Measurements from ENCODE around the gene SNRK. TPM values are rescaled to one million over a fixed set of nuclear protein-coding genes. Genes with fewer than 3 reads are reported as not detected.
"Not testable (repeated sequence)": the region's sequence is repeated elsewhere in the genome, so short reads cannot be mapped to it uniquely, and the experiment has no call there.

Gene SNRK
- total and polyA plus RNA-seq, 5 experiments from 2014 or later: 71.1 to 225 (median 97.5) TPM

DNA sequence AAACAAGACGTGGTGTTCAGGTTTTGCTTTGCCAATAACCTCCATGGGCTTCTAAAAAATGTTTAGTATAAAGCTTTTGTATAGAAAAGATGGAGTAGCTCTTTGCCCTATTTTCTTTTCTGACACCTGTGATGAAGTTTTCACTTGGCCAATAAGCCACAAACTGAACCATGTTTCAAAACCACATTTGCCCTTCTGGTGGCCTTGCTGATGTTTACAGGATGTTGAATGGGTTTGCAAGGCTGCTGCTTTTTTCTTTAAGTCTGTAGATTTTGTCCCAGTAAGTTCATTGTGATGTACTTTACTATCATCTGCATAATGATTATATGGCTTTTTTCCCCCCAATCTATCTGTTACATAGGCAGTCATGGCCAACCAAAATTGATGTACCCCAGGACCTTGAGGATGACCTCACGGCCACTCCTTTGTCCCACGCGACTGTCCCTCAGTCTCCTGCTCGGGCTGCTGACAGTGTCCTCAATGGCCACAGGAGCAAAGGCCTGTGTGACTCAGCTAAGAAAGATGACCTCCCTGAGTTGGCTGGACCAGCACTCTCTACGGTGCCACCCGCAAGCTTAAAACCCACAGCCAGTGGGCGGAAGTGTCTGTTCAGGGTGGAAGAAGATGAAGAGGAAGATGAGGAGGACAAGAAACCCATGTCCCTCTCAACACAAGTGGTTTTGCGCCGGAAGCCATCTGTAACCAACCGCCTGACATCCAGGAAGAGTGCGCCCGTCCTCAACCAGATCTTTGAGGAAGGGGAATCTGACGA lies 60.8 kb downstream of the SNRK start:
- peaks cover 35 to 94% (median 82%) of the 10 kb centered on the region in 3 donors for H3K36me3 Mint-ChIP-seq
- H3K4me3 Mint-ChIP-seq: peak overlapping the region; percentile 56 to 86 (median 76)
- peak overlapping the region; percentile 93 to 99 (median 98) for H3K27ac Mint-ChIP-seq
- POLR2A ChIA-PET: interaction anchor here (0.5 to 10.8 kb wide), 30 partner anchors 8 to 184 kb away, joined by 3 to 127 read pairs (median 7); partner anchors contain the start of gene SNRK
- H3K9me3 Mint-ChIP-seq: peaks cover 10 to 12% (median 11%) of the 10 kb centered on the region in 9 donors
- peak in 9 of 10 donors; percentile 20 to 91 (median 80) for DNase-seq
- ATAC-seq: peak; percentile 69 to 81
- no peaks in the 10 kb centered on the region for H3K27me3 Mint-ChIP-seq
- H3K4me1 Mint-ChIP-seq: peaks cover 31 to 90% (median 89%) of the 10 kb centered on the region in 4 donors

DNA sequence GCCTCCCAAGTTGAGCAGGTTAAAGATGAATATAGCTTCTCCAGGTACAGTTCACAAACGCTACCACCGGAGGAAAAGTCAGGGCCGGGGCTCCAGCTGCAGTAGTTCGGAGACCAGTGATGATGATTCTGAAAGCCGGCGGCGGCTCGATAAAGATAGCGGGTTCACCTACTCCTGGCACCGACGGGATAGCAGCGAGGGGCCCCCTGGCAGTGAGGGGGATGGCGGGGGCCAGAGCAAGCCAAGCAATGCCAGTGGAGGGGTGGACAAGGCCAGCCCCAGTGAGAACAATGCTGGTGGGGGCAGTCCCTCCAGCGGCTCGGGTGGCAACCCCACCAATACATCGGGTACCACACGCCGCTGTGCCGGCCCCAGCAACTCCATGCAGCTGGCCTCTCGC lies 61.4 kb downstream of the SNRK start:
- H3K27me3 Mint-ChIP-seq: no peaks in the 10 kb centered on the region
- POLR2A ChIA-PET: interaction anchor here (0.7 to 10.8 kb wide), 22 partner anchors 9 to 185 kb away, joined by 3 to 127 read pairs (median 12); partner anchors contain the start of gene SNRK
- peaks cover 14 to 18% (median 17%) of the 10 kb centered on the region in 9 donors for H3K9me3 Mint-ChIP-seq
- no peak for DNase-seq
- peak overlapping the region; percentile 93 to 99 (median 98) for H3K27ac Mint-ChIP-seq
- peaks cover 26 to 84% (median 83%) of the 10 kb centered on the region in 4 donors for H3K4me1 Mint-ChIP-seq
- H3K4me3 Mint-ChIP-seq: peak overlapping the region; percentile 56 to 86 (median 78)
- ATAC-seq: no peak
- H3K36me3 Mint-ChIP-seq: peaks cover 35 to 94% (median 82%) of the 10 kb centered on the region in 3 donors

DNA sequence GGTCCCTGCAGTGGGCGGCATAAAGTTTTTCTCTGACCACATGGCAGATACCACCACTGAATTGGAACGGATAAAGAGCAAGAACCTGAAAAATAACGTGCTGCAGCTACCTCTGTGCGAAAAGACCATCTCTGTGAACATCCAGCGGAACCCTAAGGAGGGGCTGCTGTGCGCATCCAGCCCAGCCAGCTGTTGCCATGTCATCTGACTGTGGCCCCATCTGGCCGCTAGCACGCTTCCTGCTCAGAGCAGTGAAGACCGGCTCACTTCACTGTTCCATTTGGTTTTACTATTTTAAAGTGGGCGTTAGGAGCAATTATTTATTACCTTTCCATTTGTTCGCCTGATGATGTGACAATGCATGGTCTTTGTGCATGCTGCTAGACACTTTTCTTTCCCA lies 62.0 kb downstream of the SNRK start:
- no peak for DNase-seq
- H3K9me3 Mint-ChIP-seq: peaks cover 16 to 24% (median 20%) of the 10 kb centered on the region in 9 donors
- no peaks in the 10 kb centered on the region for H3K27me3 Mint-ChIP-seq
- peak overlapping the region; percentile 38 to 82 (median 74) for H3K4me3 Mint-ChIP-seq
- H3K4me1 Mint-ChIP-seq: peaks cover 26 to 78% (median 77%) of the 10 kb centered on the region in 4 donors
- ATAC-seq: no peak
- peak overlapping the region; percentile 92 to 99 (median 97) for H3K27ac Mint-ChIP-seq
- POLR2A ChIA-PET: interaction anchor here (0.9 to 10.8 kb wide), 15 partner anchors 9 to 186 kb away, joined by 3 to 127 read pairs (median 15); partner anchors contain the start of gene SNRK
- peaks cover 36 to 91% (median 80%) of the 10 kb centered on the region in 3 donors for H3K36me3 Mint-ChIP-seq

DNA sequence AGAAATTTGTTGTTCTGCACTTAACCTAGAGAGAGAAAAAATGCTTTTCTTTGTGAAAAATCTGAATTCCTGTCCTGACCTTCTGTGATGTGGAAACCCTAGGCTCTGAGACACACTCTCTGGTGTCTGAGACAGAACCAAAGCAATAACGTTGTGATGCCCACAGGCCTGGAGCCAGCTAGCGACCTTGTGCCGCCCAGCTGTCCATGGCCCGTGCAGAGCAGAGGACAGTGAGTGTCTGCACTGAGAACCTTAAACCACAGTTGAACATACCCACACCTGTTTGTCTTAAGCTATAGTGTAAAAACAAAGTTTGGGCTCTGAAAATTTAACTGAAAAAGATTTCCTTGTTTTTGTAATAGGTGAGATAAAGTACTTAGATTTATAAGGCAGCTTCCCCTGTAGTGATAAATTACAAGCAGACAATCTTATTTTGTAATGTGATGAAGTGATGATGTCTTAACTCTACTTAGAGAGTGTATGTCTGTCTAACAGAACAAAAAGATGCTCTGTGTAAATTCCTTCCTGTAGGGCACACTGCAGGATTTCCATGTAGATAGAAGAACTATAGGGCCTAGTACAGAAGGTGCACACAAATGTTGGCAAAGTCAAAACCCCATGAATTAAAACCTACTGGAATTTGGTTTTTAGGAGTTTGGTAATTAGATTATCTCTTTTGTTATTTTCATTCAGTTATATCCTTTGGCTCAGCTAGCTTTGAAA lies 62.7 kb downstream of the SNRK start:
- POLR2A ChIA-PET: interaction anchor here (0.8 to 10.8 kb wide), 11 partner anchors 14 to 187 kb away, joined by 3 to 127 read pairs (median 16); partner anchors contain the start of gene SNRK
- Mint-ChIP-seq H3K4me1 (peaks cover 26 to 71% (median 71%) of the 10 kb centered on the region in 4 donors), H3K27me3 (no peaks in the 10 kb centered on the region), H3K36me3 (peaks cover 41 to 91% (median 80%) of the 10 kb centered on the region in 3 donors), H3K27ac (peak overlapping the region; percentile 92 to 99 (median 97)), H3K4me3 (peak overlapping the region; percentile 38 to 82 (median 74)), H3K9me3 (peaks cover 16 to 30% (median 26%) of the 10 kb centered on the region in 9 donors)
- DNase-seq: no peak
- ATAC-seq: peak; percentile 6 to 12

DNA sequence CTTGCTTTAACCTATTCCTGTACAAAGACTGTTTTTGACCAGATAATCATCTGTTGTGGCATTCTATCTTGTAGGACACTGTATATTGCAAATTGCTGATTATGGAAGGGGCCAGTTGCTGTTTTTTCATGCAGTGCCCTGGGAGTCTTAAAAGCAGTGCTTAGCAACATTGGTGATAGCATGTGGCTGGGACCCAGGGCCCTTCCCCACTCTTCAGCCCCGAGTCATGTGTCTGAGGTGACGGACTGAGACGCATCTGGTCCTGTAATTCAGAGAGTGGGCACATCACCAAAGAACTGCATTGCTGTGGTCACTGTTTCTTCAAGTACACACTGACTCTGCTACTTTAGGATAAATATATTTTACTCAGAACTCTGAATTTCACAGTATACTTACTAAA lies 63.4 kb downstream of the SNRK start:
- ATAC-seq (no peak), DNase-seq (no peak)
- Mint-ChIP-seq H3K27me3 (no peaks in the 10 kb centered on the region), H3K9me3 (peaks cover 19 to 37% (median 33%) of the 10 kb centered on the region in 9 donors), H3K4me3 (peak overlapping the region in 1 of 10 donors; percentile 63), H3K36me3 (peaks cover 48 to 91% (median 81%) of the 10 kb centered on the region in 3 donors), H3K27ac (peak overlapping the region in 9 of 10 donors; percentile 40 to 99 (median 97)), H3K4me1 (peaks cover 31 to 65% (median 64%) of the 10 kb centered on the region in 4 donors)
- POLR2A ChIA-PET: interaction anchor here (0.8 to 4.5 kb wide), 5 partner anchors 12 to 188 kb away, joined by 3 to 20 read pairs (median 4); no protein-coding TSS in a partner anchor

DNA sequence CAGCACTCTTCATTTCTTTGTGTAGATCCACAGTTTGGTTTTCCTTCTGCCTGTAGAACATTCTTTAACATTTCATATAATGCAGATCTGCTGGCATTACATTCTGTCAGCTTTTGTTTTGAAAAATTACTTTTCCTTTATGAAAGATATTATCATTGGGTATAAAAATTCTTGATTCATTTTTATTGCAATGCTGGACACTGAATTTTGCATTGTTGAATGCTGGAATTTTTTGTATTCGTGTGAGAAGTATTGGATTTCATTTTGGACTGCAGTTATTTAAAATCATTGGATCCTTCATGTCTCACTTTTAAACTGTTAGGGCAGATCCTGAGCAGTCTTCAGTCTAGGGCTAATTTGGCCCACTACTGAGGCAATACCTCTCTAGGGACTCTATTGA lies 67.1 kb downstream of the SNRK start:
- Mint-ChIP-seq H3K9me3 (peaks cover 33 to 71% (median 58%) of the 10 kb centered on the region in 9 donors), H3K27ac (no peak overlapping the region), H3K27me3 (no peaks in the 10 kb centered on the region), H3K4me1 (peaks cover 23 to 36% (median 29%) of the 10 kb centered on the region in 4 donors), H3K36me3 (peaks cover 63 to 74% (median 71%) of the 10 kb centered on the region in 3 donors), H3K4me3 (no peak overlapping the region)
- no peak for ATAC-seq
- DNase-seq: no peak
- POLR2A ChIA-PET: interaction anchor here (0.5 to 2.4 kb wide), 7 partner anchors 10 to 170 kb away, joined by 3 to 7 read pairs (median 3); partner anchors contain the start of gene SNRK

DNA sequence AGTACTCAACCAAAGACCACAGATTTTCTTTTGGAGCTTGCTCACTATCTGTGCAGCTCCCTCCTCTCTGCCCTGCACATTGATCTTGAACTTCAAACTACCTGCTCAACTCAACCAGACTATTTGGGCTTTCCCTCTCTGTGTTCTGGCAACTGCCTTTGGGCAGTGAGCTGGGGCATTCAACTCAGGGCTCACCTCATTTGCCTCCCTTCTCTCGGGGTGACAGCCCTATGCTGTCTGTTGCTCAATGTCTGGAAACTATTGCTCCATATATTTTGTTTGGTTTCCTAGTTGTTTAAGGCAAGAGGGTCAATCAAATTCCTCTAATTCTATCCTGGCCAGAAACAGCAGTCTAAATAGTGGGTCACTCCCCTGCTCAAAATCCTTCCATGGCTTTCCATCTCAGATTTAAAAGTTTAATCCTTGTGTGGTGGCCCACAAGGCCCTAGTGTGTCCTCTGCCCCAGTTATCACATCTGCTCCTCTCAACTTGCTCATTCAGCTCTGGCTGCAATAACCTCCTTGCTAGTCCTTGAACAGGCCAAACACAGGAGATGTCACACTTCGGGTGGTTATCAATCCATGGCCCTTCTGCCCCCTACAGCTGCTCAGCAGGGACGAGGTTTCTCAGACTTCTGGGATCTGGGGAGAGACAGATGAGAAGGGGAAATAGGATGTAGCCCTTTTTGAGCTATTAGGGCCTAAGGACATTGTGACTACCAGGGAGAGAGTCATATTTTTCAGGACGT lies 67.8 kb downstream of the SNRK start:
- no peaks in the 10 kb centered on the region for H3K27me3 Mint-ChIP-seq
- POLR2A ChIA-PET: interaction anchor here (0.6 to 2.4 kb wide), 5 partner anchors 9 to 68 kb away, joined by 3 to 7 read pairs (median 3); partner anchors contain the start of gene SNRK
- peaks cover 33 to 71% (median 58%) of the 10 kb centered on the region in 9 donors for H3K9me3 Mint-ChIP-seq
- H3K4me1 Mint-ChIP-seq: peaks cover 19 to 31% (median 22%) of the 10 kb centered on the region in 4 donors
- ATAC-seq (no peak), DNase-seq (no peak)
- peak overlapping the region in 6 of 10 donors; percentile 7 to 82 (median 45) for H3K27ac Mint-ChIP-seq
- H3K4me3 Mint-ChIP-seq: peak overlapping the region in 2 of 10 donors; percentile 3 to 51
- H3K36me3 Mint-ChIP-seq: peaks cover 56 to 67% (median 67%) of the 10 kb centered on the region in 3 donors

DNA sequence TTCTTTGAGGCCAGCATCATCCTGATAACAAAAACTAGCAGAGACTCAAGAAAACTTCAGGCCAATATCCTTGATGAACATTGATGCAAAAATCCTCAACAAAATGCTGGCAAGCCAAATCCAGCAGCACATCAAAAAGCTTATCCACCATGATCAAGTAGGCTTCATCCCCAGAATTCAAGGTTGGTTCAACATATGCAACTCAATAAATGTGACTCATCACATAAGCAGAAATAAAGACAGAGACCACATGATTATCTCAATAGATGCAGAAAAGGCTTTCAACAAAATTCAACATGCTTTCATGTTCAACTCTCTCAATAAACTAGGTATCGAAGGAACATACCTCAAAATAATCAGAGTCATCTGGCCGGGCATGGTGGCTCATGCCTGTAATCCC lies 69.7 kb downstream of the SNRK start:
- H3K36me3 Mint-ChIP-seq: peaks cover 39 to 58% (median 52%) of the 10 kb centered on the region in 3 donors
- H3K4me1 Mint-ChIP-seq: peaks cover 9 to 24% (median 16%) of the 10 kb centered on the region in 4 donors
- DNase-seq, H3K4me3 Mint-ChIP-seq, H3K27me3 Mint-ChIP-seq, H3K27ac Mint-ChIP-seq, ATAC-seq: not testable (repeated sequence)
- POLR2A ChIA-PET: interaction anchor here (0.8 to 4.4 kb wide), 5 partner anchors 9 to 127 kb away, joined by 3 to 19 read pairs (median 3); no protein-coding TSS in a partner anchor
- peaks cover 33 to 71% (median 58%) of the 10 kb centered on the region in 9 donors for H3K9me3 Mint-ChIP-seq

DNA sequence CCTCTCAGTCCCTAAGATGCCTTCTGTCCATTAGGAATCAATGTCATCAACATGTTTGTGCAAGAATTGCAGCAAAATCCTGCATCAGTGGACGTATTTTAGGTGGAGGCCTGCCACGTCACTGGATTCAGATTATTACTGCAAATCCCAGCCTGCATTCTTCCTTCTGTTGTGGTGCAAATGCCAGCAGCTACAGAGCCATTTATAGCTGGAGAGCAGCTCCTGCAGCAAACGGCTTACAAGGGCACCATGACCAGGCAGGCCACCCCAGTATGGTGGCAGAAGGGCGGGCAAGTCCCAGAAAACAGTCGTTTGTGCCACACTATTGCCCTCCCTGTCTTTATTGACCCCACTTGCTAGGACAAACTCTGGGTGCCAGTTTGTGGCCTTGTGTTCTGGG lies 74.7 kb downstream of the SNRK start:
- POLR2A ChIA-PET: interaction anchor here (1.2 to 2.4 kb wide), 2 partner anchors 14 to 181 kb away, joined by 3 to 11 read pairs; no protein-coding TSS in a partner anchor
- no peak for ATAC-seq
- no peaks in the 10 kb centered on the region for H3K27me3 Mint-ChIP-seq
- DNase-seq: no peak
- no peak overlapping the region for H3K4me3 Mint-ChIP-seq
- peak overlapping the region in 2 of 10 donors; percentile 11 to 63 for H3K27ac Mint-ChIP-seq
- peaks cover 0 to 22% (median 13%) of the 10 kb centered on the region in 9 donors for H3K9me3 Mint-ChIP-seq
- peaks cover 0 to 27% (median 11%) of the 10 kb centered on the region in 4 donors for H3K4me1 Mint-ChIP-seq
- peaks cover 0 to 9% (median 6%) of the 10 kb centered on the region in 3 donors for H3K36me3 Mint-ChIP-seq

DNA sequence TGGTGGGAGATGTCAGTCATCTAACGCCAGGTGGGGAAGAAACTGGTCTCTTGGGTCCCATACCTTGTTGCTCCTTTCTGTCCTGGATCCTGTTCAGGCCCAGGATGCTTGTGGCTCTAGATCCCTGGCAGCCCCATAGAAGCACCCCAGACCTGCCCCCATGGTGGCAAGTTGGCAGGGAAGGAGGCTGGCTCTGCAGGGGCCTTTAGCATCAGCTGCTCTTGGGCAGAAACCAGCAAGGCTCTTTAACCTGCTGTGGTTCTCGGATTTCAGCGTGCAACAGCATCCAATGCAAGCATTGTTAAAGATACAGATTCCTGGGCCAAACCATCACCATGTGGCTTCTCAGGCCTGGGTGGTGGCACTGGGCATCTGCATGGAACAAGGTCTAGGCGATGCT lies 75.8 kb downstream of the SNRK start:
- peaks cover 0 to 15% (median 8%) of the 10 kb centered on the region in 9 donors for H3K9me3 Mint-ChIP-seq
- ATAC-seq (no peak), DNase-seq (no peak)
- H3K36me3 Mint-ChIP-seq: peaks cover 0 to 6% (median 5%) of the 10 kb centered on the region in 3 donors
- peaks cover 0 to 31% (median 16%) of the 10 kb centered on the region in 4 donors for H3K4me1 Mint-ChIP-seq
- H3K4me3 Mint-ChIP-seq: no peak overlapping the region
- H3K27ac Mint-ChIP-seq: peak overlapping the region in 6 of 10 donors; percentile 18 to 81 (median 48)
- H3K27me3 Mint-ChIP-seq: no peaks in the 10 kb centered on the region
- POLR2A ChIA-PET: interaction anchor here (2.4 kb wide), 1 partner anchor 15 kb away, joined by 11 read pairs; no protein-coding TSS in a partner anchor

DNA sequence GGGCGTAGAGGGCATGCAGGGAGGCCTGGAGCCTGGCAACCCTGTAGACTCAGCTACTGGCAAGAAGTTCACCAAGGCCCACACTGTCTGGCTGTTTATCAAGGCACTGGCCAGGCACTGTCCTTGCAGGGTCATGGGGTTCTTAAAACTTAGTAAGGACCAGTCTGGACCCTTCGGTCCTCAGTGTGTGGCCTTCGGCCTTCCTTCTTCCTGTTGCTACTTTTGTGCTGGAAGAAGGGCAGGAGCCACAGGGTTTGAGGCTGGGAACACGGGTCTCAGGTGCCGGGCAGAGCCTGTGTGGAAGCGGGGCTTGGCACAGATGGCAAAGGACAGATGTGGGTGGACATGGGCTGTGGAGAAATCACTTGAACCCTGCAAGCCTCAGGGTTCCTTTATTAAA lies 76.6 kb downstream of the SNRK start:
- no peak for ATAC-seq

More for the DNA sequence above, 76.6 kb downstream of the SNRK start:
- peaks cover 0 to 4% (median 0%) of the 10 kb centered on the region in 3 donors for H3K36me3 Mint-ChIP-seq
- DNase-seq: no peak
- no peak overlapping the region for H3K4me3 Mint-ChIP-seq
- H3K9me3 Mint-ChIP-seq: peaks cover 0 to 7% (median 2%) of the 10 kb centered on the region in 9 donors
- H3K27me3 Mint-ChIP-seq: no peaks in the 10 kb centered on the region
- POLR2A ChIA-PET: interaction anchor here (0.7 to 0.8 kb wide), 2 partner anchors 10 to 14 kb away, joined by 3 read pairs; no protein-coding TSS in a partner anchor
- H3K27ac Mint-ChIP-seq: peak overlapping the region in 8 of 10 donors; percentile 31 to 82 (median 64)
- peaks cover 0 to 32% (median 14%) of the 10 kb centered on the region in 4 donors for H3K4me1 Mint-ChIP-seq

Data from naive thymus-derived CD8-positive, alpha-beta T cell (primary cell).